Measurements from ENCODE around the gene ODF2L. TPM values are rescaled to one million over a fixed set of nuclear protein-coding genes. Genes with fewer than 3 reads are reported as not detected.

Gene ODF2L
- polyA plus RNA-seq, 3 donors = 3.2 to 5.7 (median 3.5) TPM

DNA sequence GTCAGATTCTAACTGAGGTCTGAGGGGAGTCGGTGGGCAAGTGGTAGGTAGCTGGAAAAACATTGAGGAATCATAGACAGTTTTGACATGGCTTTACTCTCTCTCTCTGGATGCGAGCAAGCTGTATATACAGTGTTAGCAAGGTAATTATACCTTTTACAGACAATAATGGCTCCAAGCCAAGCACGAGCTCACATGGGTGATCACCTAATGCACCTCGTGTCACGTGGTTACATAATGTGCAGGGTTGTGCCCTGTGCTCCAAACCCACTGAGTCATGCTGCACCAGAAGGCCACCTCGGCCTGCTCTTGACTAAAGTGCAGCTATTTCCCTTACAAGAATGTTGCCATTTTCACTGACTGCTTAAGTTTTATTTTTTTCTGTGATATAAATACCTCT lies 20.2 kb upstream of the ODF2L start:
- Mint-ChIP-seq H3K4me1 (peaks cover 7% of the 10 kb centered on the region), H3K4me3 (no peak overlapping the region), H3K9me3 (peaks cover 0 to 2% (median 0%) of the 10 kb centered on the region in 7 donors), H3K27ac (no peak overlapping the region), H3K36me3 (no peaks in the 10 kb centered on the region), H3K27me3 (ENCODE audit: low read depth in 3 of 3) (peaks cover 0 to 2% (median 0%) of the 10 kb centered on the region in 3 donors)
- no peak for DNase-seq
- intact Hi-C loops (cut with micrococcal nuclease) = no loop called here
- TF ChIP-seq, protein P1, sequence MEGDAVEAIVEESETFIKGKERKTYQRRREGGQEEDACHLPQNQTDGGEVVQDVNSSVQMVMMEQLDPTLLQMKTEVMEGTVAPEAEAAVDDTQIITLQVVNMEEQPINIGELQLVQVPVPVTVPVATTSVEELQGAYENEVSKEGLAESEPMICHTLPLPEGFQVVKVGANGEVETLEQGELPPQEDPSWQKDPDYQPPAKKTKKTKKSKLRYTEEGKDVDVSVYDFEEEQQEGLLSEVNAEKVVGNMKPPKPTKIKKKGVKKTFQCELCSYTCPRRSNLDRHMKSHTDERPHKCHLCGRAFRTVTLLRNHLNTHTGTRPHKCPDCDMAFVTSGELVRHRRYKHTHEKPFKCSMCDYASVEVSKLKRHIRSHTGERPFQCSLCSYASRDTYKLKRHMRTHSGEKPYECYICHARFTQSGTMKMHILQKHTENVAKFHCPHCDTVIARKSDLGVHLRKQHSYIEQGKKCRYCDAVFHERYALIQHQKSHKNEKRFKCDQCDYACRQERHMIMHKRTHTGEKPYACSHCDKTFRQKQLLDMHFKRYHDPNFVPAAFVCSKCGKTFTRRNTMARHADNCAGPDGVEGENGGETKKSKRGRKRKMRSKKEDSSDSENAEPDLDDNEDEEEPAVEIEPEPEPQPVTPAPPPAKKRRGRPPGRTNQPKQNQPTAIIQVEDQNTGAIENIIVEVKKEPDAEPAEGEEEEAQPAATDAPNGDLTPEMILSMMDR (IDR thresholded peaks at IDR 0.05) = no peak
- H3K4me3 ChIP-seq (replicated peaks in 1 of 3; ENCODE audit: low read depth in 2 of 3, low read length in 3 of 3) = no peak overlapping the region
- H3K79me2 ChIP-seq (ENCODE audit: insufficient read depth, low read length) = no peaks in the 10 kb centered on the region
- no peak overlapping the region for H3K27ac ChIP-seq (ENCODE audit: low read depth in 1 of 2, low read length in 2 of 2)
- H3K9me3 ChIP-seq (replicated peaks in 1 of 2; ENCODE audit: control insufficient read depth in 1 of 2, insufficient read depth in 1 of 2, low read length in 2 of 2) = no peaks in the 10 kb centered on the region
- H3K27me3 ChIP-seq (ENCODE audit: control insufficient read depth in 2 of 2, insufficient read depth in 2 of 2, low read length in 2 of 2) = no peaks in the 10 kb centered on the region
- H3K4me1 ChIP-seq (ENCODE audit: control insufficient read depth in 1 of 2, insufficient read depth in 2 of 2, low read length in 2 of 2) = peaks cover 0 to 5% of the 10 kb centered on the region in 2 donors
- H3K36me3 ChIP-seq (replicated peaks in 1 of 2; ENCODE audit: control insufficient read depth in 1 of 2, insufficient read depth in 2 of 2, low read length in 2 of 2) = no peaks in the 10 kb centered on the region
- no peak overlapping the region for H3K4me2 ChIP-seq (replicated peaks; ENCODE audit: extremely low read depth, low read length, poor library complexity, severe bottlenecking)
- H4K20me1 ChIP-seq (ENCODE audit: insufficient read depth, low read length) = no peaks in the 10 kb centered on the region
- WGBS (ENCODE audit: insufficient coverage) = 73% methylated on average over 3 of the region's 6 CpGs
- no peak overlapping the region for H3K9ac ChIP-seq (ENCODE audit: insufficient read depth, low read length, poor library complexity, severe bottlenecking)
- H2AFZ ChIP-seq (ENCODE audit: insufficient read depth, low read depth, low read length, poor library complexity, severe bottlenecking) = no peak overlapping the region

- Mint-ChIP-seq H3K27me3 (ENCODE audit: low read depth in 3 of 3) (no peaks in the 10 kb centered on the region), H3K36me3 (no peaks in the 10 kb centered on the region), H3K4me1 (no peaks in the 10 kb centered on the region), H3K4me3 (no peak overlapping the region), H3K27ac (no peak overlapping the region), H3K9me3 (no peaks in the 10 kb centered on the region)
- H3K27me3 ChIP-seq (ENCODE audit: control insufficient read depth in 2 of 2, insufficient read depth in 2 of 2, low read length in 2 of 2) = no peaks in the 10 kb centered on the region
- no peaks in the 10 kb centered on the region for H3K36me3 ChIP-seq (replicated peaks in 1 of 2; ENCODE audit: control insufficient read depth in 1 of 2, insufficient read depth in 2 of 2, low read length in 2 of 2)
- no peaks in the 10 kb centered on the region for H3K9me3 ChIP-seq (replicated peaks in 1 of 2; ENCODE audit: control insufficient read depth in 1 of 2, insufficient read depth in 1 of 2, low read length in 2 of 2)
- H3K9ac ChIP-seq (ENCODE audit: insufficient read depth, low read length, poor library complexity, severe bottlenecking) = no peak overlapping the region
- no peaks in the 10 kb centered on the region for H3K79me2 ChIP-seq (ENCODE audit: insufficient read depth, low read length)
- TF ChIP-seq, protein P1 (IDR thresholded peaks at IDR 0.05) = no peak
- 100% methylated on average over 4 of the region's 4 CpGs for WGBS (ENCODE audit: insufficient coverage)
- H3K4me3 ChIP-seq (replicated peaks in 1 of 3; ENCODE audit: low read depth in 2 of 3, low read length in 3 of 3) = no peak overlapping the region
- no peaks in the 10 kb centered on the region for H4K20me1 ChIP-seq (ENCODE audit: insufficient read depth, low read length)
- intact Hi-C loops (cut with micrococcal nuclease) = no loop called here
- H3K27ac ChIP-seq (ENCODE audit: low read depth in 1 of 2, low read length in 2 of 2) = no peak overlapping the region
- no peak for DNase-seq
- H3K4me1 ChIP-seq (ENCODE audit: control insufficient read depth in 1 of 2, insufficient read depth in 2 of 2, low read length in 2 of 2) = no peaks in the 10 kb centered on the region
- no peak overlapping the region for H3K4me2 ChIP-seq (replicated peaks; ENCODE audit: extremely low read depth, low read length, poor library complexity, severe bottlenecking)
- H2AFZ ChIP-seq (ENCODE audit: insufficient read depth, low read depth, low read length, poor library complexity, severe bottlenecking) = no peak overlapping the region
Measured at GRCh38 chr1:86410879-86411278, 14.8 kb upstream of the ODF2L start.

Measured in CD14-positive monocyte (primary cell).